NCI-H2081 (cell line): ENCODE measurements around the gene BICRAL.
"Not testable (repeated sequence)": the region's sequence is repeated elsewhere in the genome, so short reads cannot be mapped to it uniquely, and the experiment has no call there.

Experiments used
- DNase-seq, 2 experiments: peaks; one replicate each; lab custom pipeline; 2025; lab: John Stamatoyannopoulos, UW

BICRAL gene

GRCh38 chr6:42764911-42765648 is 16.8 kb upstream of the BICRAL start:
- no peak for DNase-seq

GRCh38 chr6:42766163-42766670 is 15.6 kb upstream of the BICRAL start:
- no peak for DNase-seq

DNA sequence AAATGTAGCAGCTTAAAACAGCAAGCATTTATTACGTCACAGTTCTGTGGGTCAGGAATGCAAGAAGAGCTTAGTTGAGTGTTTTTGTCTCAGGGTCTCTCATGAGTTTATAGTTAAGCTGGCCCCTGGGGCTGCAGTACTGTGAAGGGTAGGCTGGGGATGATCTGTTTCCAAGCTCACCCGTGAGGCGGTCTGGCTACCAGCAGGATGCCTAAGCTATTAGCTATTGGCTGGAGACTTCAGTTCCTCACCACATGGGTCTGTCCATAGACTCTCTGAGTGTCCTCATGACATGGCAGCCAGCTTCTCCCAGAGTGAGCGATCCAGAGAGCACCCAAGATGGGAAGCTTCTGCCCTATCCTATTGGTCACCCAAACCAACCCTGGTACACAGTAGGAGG is 12.8 kb upstream of the BICRAL start:
- no peak for DNase-seq

- DNase-seq: no peak
Observed at GRCh38 chr6:42769836-42770235, 12.0 kb upstream of the BICRAL start.

DNA sequence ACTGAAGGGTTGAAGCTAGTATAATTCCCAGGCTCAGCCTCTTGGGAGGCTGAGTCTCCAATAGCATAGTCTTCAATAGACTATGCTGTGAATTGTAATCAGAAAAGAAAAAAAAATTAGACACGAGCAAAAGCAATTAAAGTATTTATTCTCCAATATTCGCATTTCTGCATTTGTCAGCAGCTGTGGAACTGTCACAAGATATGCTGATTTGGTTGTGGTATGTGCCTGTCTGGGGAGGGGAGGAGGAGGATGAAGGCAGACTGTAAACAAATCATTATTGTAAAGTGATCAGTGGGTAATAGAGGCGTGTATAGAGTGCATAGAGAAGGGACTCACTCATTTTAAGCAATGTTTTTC is 10.1 kb upstream of the BICRAL start:
- DNase-seq: no peak

DNA sequence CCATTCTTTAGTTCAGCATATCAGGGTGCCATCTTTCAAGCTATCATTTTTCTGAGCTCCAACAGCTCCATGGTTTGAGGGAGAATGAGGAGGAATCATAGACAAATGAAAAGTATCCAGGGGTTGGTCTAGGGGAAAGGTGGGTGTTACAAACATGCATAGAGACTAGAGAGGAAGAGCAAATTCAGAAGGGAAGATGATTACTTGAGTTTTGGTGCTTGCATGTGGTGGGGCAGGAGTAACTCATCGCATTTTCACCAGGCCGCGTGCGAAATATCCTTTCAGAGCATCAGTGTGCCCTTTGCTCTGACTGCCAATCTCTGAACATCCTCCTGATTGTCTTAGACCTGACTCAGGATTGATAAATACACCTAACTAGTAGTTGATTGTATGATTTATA is 7.7 kb upstream of the BICRAL start:
- DNase-seq: no peak

DNA sequence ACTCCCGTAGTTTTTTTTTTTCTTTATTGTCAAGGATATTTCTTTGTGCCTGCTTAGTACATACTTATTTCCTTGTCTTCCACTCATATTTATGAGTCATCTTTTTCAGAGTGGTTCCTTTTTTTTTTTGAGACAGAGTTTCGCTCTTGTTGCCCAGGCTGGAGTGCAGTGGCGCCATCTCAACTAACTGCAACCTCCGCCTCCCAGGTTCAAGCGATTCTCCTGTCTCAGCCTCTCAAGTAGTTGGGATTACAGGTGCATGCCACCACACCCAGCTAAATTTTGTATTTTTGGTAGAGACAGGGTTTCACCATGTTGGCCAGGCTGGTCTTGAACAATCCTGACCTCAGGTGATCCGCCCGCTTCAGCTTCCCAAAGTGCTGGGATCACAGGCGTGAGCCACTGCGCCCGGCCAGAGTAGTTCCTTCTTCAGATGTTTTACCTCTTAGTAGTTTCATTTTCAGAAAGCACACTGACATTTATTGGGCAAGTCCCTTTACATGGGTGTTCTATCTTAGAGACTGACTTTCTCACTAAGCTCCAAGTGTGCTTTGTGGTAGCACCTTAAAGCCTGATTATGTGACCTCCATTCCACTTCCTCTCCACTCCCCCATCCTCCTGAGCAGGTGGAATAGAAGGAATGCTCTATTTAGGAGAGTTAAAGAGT is 6.9 kb upstream of the BICRAL start:
- DNase-seq: not testable (repeated sequence)

- DNase-seq: no peak
Observed at GRCh38 chr6:42777126-42777822, 4.6 kb upstream of the BICRAL start.

- DNase-seq: no peak
Observed at GRCh38 chr6:42778122-42778521, 3.7 kb upstream of the BICRAL start.

DNA sequence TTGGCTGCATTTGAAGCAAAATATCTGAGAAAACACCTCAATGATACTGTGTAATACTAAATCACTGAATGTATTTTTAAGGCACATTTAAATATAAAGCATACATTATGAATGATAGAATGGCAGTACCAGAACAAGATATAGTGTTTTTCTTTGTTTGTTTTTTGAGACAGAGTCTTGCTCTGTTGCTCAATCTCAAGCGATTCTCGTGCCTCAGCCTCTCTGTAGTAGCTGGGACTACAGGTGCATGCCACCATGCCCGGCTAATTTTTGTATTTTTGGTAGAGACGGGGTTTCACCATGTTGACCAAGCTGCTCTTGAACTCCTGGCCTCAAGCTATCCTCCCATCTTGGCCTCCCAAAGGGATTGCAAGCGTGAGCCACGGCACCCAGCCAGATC is 2.3 kb upstream of the BICRAL start:
- DNase-seq: no peak

- DNase-seq: no peak
Observed at GRCh38 chr6:42781546-42781795, 381 bp upstream of the BICRAL start.

GRCh38 chr6:42782689-42783176 is 881 bp downstream of the BICRAL start:
- DNase-seq: peak; percentile 83 to 84

DNA sequence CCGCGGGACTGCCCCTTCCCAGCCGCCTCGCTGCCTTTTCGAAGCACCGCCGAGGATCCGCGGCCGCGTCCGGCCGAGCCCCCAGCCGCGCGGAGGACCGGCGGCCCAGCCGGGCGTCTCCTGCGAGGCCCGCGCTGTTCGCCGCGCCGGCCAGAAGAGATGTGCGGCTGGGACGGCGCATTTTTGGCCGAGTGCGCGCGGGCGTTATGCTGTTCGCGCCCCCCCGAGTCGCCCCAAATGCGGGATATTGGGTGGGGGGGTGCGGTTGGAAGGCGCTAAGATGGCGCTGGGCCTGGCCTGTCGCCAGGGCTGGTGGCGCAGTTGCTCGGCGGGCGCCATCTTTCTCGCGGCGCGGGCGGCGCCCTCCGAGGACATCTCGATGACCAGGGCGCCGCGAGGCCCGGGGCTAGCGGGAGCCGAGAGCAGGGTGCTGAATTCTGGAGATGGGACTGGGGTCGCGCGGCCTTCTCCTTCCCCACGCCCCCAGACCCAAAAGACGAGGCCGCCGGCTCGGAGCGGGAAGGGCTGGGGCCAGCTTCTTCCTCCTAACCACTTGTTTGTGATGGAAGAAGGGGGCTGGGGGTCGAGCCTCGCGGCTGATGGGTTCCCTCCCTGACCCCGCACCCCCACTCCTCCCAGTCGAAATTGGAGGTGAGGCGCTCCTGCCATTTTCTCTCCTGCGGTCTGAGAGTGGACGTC is 1.5 kb downstream of the BICRAL start:
- peak; percentile 70 to 73 for DNase-seq

- peak in 1 of 2 experiments; percentile 33 for DNase-seq
Observed at GRCh38 chr6:42783876-42784642, 2.2 kb downstream of the BICRAL start.

DNA sequence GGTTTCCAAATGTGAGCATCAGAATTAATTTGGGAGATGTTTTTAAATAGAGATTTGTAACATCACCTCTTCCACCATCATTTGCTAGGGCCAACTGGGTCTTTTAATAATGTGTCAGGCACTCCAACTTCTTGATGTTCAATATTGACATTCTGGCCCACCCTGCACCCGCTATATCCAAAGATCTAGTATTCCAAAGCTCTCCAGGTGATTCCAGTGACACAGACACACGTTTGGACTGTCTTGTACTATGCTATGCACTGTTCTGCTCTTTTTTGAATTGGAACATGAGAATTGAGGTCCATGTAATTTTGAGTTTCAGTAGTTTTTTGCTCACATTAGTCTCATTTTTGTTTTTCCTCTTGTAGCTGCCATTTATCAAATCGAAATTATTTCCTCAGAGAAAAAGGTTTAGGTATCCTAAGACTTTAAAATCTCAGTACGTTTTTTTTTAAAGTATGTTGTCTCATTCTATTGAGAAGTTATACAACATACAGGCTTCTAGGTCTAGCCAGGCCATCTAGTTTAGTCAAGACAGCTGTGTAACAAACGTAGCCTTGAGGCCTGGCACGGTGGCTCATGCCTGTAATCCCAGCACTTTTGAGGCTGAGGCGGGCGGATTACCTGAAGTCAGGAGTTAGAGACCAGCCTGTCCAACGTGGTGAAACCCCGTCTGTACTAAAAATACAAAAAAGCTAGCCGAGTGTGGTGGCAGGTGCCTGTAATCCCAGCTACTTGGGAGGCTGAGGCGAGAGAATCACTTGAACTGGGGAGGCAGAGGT is 3.1 kb downstream of the BICRAL start:
- DNase-seq: no peak

DNA sequence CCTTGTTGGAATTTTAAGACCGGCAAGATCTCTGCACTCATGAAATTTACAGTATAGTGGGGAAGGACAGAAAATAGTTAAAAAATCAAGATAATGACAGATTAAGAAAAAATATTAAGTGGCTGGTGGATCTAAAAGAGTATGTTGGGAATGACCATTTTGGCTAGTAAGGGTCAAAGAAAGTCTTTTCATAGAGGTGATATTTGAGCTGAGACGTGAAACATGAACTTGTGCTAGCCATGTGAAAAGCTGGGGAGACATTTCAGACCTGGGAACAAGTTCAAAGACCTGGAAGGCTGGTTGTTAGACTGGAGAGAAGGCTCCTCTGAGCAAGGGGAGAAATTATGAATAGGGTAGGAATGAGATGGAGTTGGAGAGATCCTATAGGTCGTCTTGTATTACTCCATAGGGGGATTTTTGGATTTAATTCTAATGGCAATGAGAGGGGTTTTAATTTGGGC is 4.7 kb downstream of the BICRAL start:
- no peak for DNase-seq

DNA sequence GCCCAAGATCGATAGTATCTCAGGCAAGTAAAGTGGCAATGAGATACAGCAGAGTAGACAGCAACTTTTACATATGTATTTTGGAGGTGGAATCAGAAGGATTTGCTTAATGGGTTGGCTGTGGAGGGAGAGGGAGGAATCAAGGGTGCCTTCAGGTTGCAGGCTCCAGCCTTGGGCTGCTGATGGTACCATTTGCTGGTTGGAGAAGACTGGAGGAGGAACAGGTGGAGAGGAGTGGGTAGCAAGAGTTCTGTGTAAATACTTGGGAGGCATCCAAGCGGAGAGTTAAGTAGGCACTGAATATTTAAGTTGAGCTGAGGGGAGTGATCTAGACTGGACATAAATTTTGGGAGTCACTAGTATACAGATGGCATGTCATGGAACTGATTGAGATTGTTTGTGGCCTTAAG is 5.2 kb downstream of the BICRAL start:
- DNase-seq: no peak

DNA sequence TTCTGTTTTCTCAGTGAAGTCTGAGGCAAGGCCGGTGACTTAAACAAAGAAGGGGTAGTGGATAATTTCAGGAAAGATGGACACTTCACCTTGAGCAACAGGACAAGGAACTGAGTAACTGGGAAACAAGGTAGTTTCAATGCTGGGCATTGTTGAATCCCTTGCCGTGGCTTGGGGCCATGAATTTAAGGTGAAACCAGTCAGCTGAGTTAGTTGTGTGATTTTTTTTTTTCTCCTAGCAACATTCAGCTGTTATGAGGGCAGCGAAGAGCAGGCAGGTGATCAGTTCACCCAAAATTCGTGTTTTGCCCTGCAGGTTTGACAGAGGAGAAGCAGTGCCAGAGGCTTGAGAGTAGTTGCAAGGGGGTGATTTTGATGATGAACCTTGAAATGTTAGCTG is 6.8 kb downstream of the BICRAL start:
- no peak for DNase-seq

- DNase-seq: no peak
Observed at GRCh38 chr6:42790549-42791181, 8.8 kb downstream of the BICRAL start.

DNA sequence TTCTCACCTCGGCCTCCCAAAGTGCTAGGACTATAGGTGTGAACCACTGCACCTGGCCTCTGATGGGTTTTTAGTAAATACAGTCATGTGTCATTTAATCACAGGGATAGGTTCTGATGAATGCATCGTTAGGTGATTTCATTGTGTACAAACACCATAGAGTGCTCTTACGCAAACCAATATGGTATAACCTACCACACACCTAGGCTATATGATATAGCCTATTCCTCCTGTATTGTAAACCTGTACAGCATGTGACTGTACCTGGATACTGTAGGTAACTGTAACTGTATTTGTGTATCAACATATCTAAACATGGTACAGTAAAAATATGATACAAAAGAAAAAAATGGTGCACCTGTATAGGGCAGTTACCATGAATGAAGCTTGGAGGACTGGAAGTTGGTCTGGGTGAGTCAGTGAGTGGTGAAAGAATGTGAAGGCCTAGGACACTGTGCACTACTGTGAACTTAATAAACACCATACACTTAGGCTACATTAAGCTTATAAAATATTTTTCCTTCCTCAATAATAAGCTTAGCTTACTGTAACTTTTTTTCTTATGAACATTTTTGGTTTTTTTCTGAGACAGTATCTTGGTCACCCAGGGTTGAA is 10.0 kb downstream of the BICRAL start:
- DNase-seq: peak; percentile 58 to 88
